ENCODE measurements around the gene KRT25. TPM values are rescaled to one million over a fixed set of nuclear protein-coding genes. Genes with fewer than 3 reads are reported as not detected.

Gene KRT25
- total and polyA plus RNA-seq, 2 of the 13 experiments (the other 11 are each of a cell fraction or from before 2014, with no cell fraction given): not detected

DNA sequence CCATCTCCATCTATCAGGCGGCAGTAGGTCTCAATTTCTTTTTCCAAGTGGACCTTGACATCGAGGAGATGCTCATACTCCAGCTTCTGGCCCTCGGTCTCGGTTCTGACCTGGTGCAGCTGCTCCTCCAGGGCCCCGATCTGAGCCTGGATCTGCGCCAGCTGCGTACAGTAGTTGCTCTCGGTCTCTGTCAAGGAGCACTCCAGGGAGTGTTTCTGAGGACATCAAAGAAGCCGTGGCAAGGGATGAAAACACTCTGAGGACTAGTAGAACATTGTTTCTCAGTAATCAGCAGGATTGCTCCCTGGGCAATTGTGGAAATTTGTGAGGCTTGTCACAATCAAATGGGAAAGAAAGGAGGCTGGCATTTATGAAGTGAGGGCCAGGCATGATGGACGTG is 38.7 kb upstream of the KRT25 start:
- WGBS (ENCODE audit: low lambda C conversion rate): 14% methylated on average over 10 of the region's 10 CpGs
- ATAC-seq: no peak
- TF ChIP-seq TMF1 (CRISPR knock-in tag; IDR thresholded peaks at IDR 0.05; ENCODE audit: low read depth) (no peak), GTF3A (CRISPR knock-in tag; conservative IDR thresholded peaks at IDR 0.05) (no peak), RBAK (CRISPR knock-in tag; IDR thresholded peaks at IDR 0.05) (no peak), MAFF (IDR thresholded peaks at IDR 0.05; ENCODE audit: low read depth, low read length) (no peak), HNRNPLL (IDR thresholded peaks at IDR 0.05; ENCODE audit: low read depth, low read length, poor library complexity, severe bottlenecking) (peak; percentile 20), ZNF557 (CRISPR knock-in tag; IDR thresholded peaks at IDR 0.05) (no peak)
- TF ChIP-seq, protein P1, sequence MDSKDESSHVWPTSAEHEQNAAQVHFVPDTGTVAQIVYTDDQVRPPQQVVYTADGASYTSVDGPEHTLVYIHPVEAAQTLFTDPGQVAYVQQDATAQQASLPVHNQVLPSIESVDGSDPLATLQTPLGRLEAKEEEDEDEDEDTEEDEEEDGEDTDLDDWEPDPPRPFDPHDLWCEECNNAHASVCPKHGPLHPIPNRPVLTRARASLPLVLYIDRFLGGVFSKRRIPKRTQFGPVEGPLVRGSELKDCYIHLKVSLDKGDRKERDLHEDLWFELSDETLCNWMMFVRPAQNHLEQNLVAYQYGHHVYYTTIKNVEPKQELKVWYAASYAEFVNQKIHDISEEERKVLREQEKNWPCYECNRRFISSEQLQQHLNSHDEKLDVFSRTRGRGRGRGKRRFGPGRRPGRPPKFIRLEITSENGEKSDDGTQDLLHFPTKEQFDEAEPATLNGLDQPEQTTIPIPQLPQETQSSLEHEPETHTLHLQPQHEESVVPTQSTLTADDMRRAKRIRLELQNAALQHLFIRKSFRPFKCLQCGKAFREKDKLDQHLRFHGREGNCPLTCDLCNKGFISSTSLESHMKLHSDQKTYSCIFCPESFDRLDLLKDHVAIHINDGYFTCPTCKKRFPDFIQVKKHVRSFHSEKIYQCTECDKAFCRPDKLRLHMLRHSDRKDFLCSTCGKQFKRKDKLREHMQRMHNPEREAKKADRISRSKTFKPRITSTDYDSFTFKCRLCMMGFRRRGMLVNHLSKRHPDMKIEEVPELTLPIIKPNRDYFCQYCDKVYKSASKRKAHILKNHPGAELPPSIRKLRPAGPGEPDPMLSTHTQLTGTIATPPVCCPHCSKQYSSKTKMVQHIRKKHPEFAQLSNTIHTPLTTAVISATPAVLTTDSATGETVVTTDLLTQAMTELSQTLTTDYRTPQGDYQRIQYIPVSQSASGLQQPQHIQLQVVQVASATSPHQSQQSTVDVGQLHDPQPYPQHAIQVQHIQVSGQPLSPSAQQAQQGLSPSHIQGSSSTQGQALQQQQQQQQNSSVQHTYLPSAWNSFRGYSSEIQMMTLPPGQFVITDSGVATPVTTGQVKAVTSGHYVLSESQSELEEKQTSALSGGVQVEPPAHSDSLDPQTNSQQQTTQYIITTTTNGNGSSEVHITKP (CRISPR knock-in tag; IDR thresholded peaks at IDR 0.05; ENCODE audit: low read depth): no peak

More for the DNA sequence above, 38.7 kb upstream of the KRT25 start:
- H3K27me3 ChIP-seq (ENCODE audit: control insufficient read depth in 1 of 2, insufficient read depth in 2 of 2, low read length in 2 of 2): peaks cover 0 to 32% of the 10 kb centered on the region in 2 experiments; a peak in 3 of 5 replicates
- ChIA-PET POLR2A (no interaction called here), CTCF (ENCODE audit: low intra/inter-chr PET ratio, low total read pairs) (interaction anchor here (1.2 kb wide), 1 partner anchor 178 kb away, joined by 3 read pairs; no protein-coding TSS in a partner anchor)
- H3K4me1 ChIP-seq (ENCODE audit: insufficient read depth, low read length): no peaks in the 10 kb centered on the region
- in situ Hi-C loops (cut with HindIII; ENCODE audit: extremely low pct_ligation_motif_present, low pct_unique_long_range_greater_than_20kb) (loop anchor here (5.0 kb wide), 1 partner anchor 177 kb away; no protein-coding TSS in a partner anchor), intact Hi-C loops (cut with micrococcal nuclease; ENCODE audit: unreplicated experiment) (no loop called here)
- H3K9me3 ChIP-seq (ENCODE audit: low read length): no peaks in the 10 kb centered on the region
- H3K9ac ChIP-seq (ENCODE audit: insufficient read depth, low read depth, low read length): no peak overlapping the region
- H3K4me2 ChIP-seq (ENCODE audit: low read depth, low read length): no peak overlapping the region
- FAIRE-seq: no peak
- no peak overlapping the region for H2AFZ ChIP-seq (ENCODE audit: low read length)
- H4K20me1 ChIP-seq (ENCODE audit: insufficient read depth, low read length): no peaks in the 10 kb centered on the region
- H3K4me3 ChIP-seq (replicated peaks in 1 of 3; ENCODE audit: insufficient read depth in 1 of 3, low read depth in 2 of 3, low read length in 3 of 3): no peak overlapping the region
- no TSS peak for BruUV-seq (replicated peaks)
- DNase-seq (ENCODE audit: low spot score): no peak
- no peaks in the 10 kb centered on the region for H3K36me3 ChIP-seq (replicated peaks in 1 of 2; ENCODE audit: control insufficient read depth in 1 of 2, insufficient read depth in 2 of 2, low read length in 2 of 2)
- no peak overlapping the region for H3K27ac ChIP-seq (ENCODE audit: extremely low read length, insufficient read depth, low read length)
- H3K79me2 ChIP-seq (ENCODE audit: insufficient read depth, low read length): no peaks in the 10 kb centered on the region

Measured in HepG2 (cell line).